Caco-2 (cell line): Measurements from ENCODE around the gene SMIM3. TPM values are rescaled to one million over a fixed set of nuclear protein-coding genes. Genes with fewer than 3 reads are reported as not detected.
"Not testable (repeated sequence)": the region's sequence is repeated elsewhere in the genome, so short reads cannot be mapped to it uniquely, and the experiment has no call there.

Experiments used
- BruUV-seq: library from RNA; stranded (reverse); fragments of 400-500 nt; replicated peaks from 2 replicates; lab custom pipeline; 2021; lab: Mats Ljungman, UMichigan
- CTCF ChIA-PET: fragments of 300-600 bp; sonication (Branson Sonifier 250); formaldehyde crosslinking; loops from one replicate; lab custom pipeline; 2022; ENCODE audit warnings: antibody characterized with exemption; lab: Charles Lee
- POLR2A ChIA-PET: fragments of 300-600 bp; sonication (Branson Sonifier 250); formaldehyde crosslinking; loops from one replicate; lab custom pipeline; 2022; ENCODE audit warnings: antibody characterized with exemption; lab: Charles Lee
- DNase-seq, 2 experiments: peaks; one replicate each; pipeline versions ENCODE4 v3.0.0 to v3.0.0-alpha.2; 2020 to 2022
- H3K27me3 ChIP-seq: replicated peaks from 2 replicates; pipeline ENCODE4 v1.6.0; 2011; ENCODE audit warnings: low read length; ENCODE audit not compliant: control insufficient read depth, insufficient read depth
- H3K36me3 ChIP-seq: 2 replicates; pipeline ENCODE4 v1.5.1; 2011; ENCODE audit warnings: low read length; ENCODE audit not compliant: control insufficient read depth, insufficient read depth
- H3K4me1 ChIP-seq: fragments of 250-450 bp; sonication (Bioruptor Pico); 2 replicates; pipeline ENCODE4 v1.5.1; 2020; ENCODE audit warnings: mild to moderate bottlenecking
- H3K4me3 ChIP-seq: 2 replicates; pipeline ENCODE4 v1.5.1; 2011; ENCODE audit warnings: low read depth, mild to moderate bottlenecking, control low read depth, low read length
- H3K9me3 ChIP-seq: fragments of 250-450 bp; sonication (Bioruptor Pico); 2 replicates; pipeline ENCODE4 v1.5.1; 2020; ENCODE audit warnings: mild to moderate bottlenecking, moderate library complexity
- H3K27ac Mint-ChIP-seq: one replicate; pipeline ENCODE4 v1.8.0; 2022; ENCODE audit warnings: mixed read lengths; ENCODE audit not compliant: unreplicated experiment
- H3K27me3 Mint-ChIP-seq: one replicate; pipeline ENCODE4 v1.8.0; 2022; ENCODE audit warnings: mixed read lengths; ENCODE audit not compliant: insufficient read depth, unreplicated experiment
- H3K36me3 Mint-ChIP-seq: one replicate; pipeline ENCODE4 v1.8.0; 2022; ENCODE audit warnings: mild to moderate bottlenecking, mixed read lengths; ENCODE audit not compliant: insufficient read depth, unreplicated experiment
- H3K4me1 Mint-ChIP-seq: one replicate; pipeline ENCODE4 v1.8.0; 2022; ENCODE audit warnings: low read depth, mixed read lengths; ENCODE audit not compliant: unreplicated experiment
- H3K4me3 Mint-ChIP-seq: one replicate; pipeline ENCODE4 v1.8.0; 2022; ENCODE audit warnings: mild to moderate bottlenecking, moderate library complexity, mixed read lengths; ENCODE audit not compliant: unreplicated experiment
- H3K9me3 Mint-ChIP-seq: one replicate; pipeline ENCODE4 v1.8.0; 2022; ENCODE audit warnings: mixed read lengths; ENCODE audit not compliant: unreplicated experiment
- CTCF ChIP-seq, 2 experiments: fragments of 200-600 bp in 1 of 2; IDR thresholded peaks; 1 replicate in 1 of 2; 2 replicates in 1 of 2; pipeline versions ENCODE4 v1.5.1 to v1.8.0; 2011 to 2022; ENCODE audit warnings: antibody characterized with exemption in 1 of 2, control low read depth in 1 of 2, inconsistent platforms in 1 of 2, low read depth in 1 of 2, low read length in 1 of 2, mild to moderate bottlenecking in 1 of 2, moderate library complexity in 1 of 2; ENCODE audit not compliant: insufficient read depth in 1 of 2, severe bottlenecking in 1 of 2, unreplicated experiment in 1 of 2
- intact Hi-C: fragments of 100-400 bp; cut with micrococcal nuclease; formaldehyde crosslinking; loops from one replicate; pipeline ENCODE4 v1.10.0; 2022; ENCODE audit not compliant: unreplicated experiment
- total RNA-seq: library from RNA; stranded (reverse); gene quantifications from 2 replicates; pipeline ENCODE4 v1.2.3, GENCODE V29; 2022

SMIM3 gene
- total RNA-seq, 1 experiment from 2014 or later = 19.4 TPM

- no TSS peak for BruUV-seq
- Histone ChIP-seq H3K9me3 (no peaks in the 10 kb centered on the region), H3K4me3 (no peak overlapping the region), H3K36me3 (no peaks in the 10 kb centered on the region), H3K27me3 (no peaks in the 10 kb centered on the region), H3K4me1 (peaks cover 2% of the 10 kb centered on the region)
- intact Hi-C loops = no loop called here
- Mint-ChIP-seq H3K4me3 (no peak overlapping the region), H3K27ac (no peak overlapping the region), H3K9me3 (peaks cover 10% of the 10 kb centered on the region), H3K27me3 (no peaks in the 10 kb centered on the region), H3K36me3 (peaks cover 6% of the 10 kb centered on the region), H3K4me1 (no peaks in the 10 kb centered on the region)
- ChIA-PET POLR2A (no interaction called here), CTCF (interaction anchor here (1.2 kb wide), 1 partner anchor 57 kb away, joined by 3 read pairs; the partner anchor contains the start of gene IRGM)
- no peak for DNase-seq
- no peak for TF ChIP-seq CTCF (IDR thresholded peaks at IDR 0.05; ENCODE audit: insufficient read depth in 1 of 2, low read depth in 1 of 2, low read length in 1 of 2, severe bottlenecking in 1 of 2, unreplicated experiment in 1 of 2)
Measured at GRCh38 chr5:150789450-150789849, 10.9 kb downstream of the SMIM3 start.

- peaks cover 6% of the 10 kb centered on the region for H3K36me3 Mint-ChIP-seq
- Histone ChIP-seq H3K4me3 (no peak overlapping the region), H3K4me1 (no peaks in the 10 kb centered on the region), H3K27me3 (no peaks in the 10 kb centered on the region), H3K9me3 (no peaks in the 10 kb centered on the region), H3K36me3 (no peaks in the 10 kb centered on the region)
- TF ChIP-seq CTCF (IDR thresholded peaks at IDR 0.05; ENCODE audit: insufficient read depth in 1 of 2, low read depth in 1 of 2, low read length in 1 of 2, severe bottlenecking in 1 of 2, unreplicated experiment in 1 of 2) = no peak
- BruUV-seq = no TSS peak
- intact Hi-C loops = no loop called here
- ChIA-PET CTCF (interaction anchor here (1.2 kb wide), 1 partner anchor 57 kb away, joined by 3 read pairs; the partner anchor contains the start of gene IRGM), POLR2A (no interaction called here)
- H3K27ac Mint-ChIP-seq = no peak overlapping the region
- no peak for DNase-seq
- H3K4me3 Mint-ChIP-seq = no peak overlapping the region
- no peaks in the 10 kb centered on the region for H3K4me1 Mint-ChIP-seq
- no peaks in the 10 kb centered on the region for H3K27me3 Mint-ChIP-seq
- peaks cover 10% of the 10 kb centered on the region for H3K9me3 Mint-ChIP-seq
Measured at GRCh38 chr5:150789943-150790611, 11.5 kb downstream of the SMIM3 start.

GRCh38 chr5:150791536-150791935 lies 13.0 kb downstream of the SMIM3 start:
- H3K27me3 Mint-ChIP-seq = no peaks in the 10 kb centered on the region
- no peak overlapping the region for H3K4me3 ChIP-seq
- no peaks in the 10 kb centered on the region for H3K27me3 ChIP-seq
- H3K9me3 ChIP-seq = no peaks in the 10 kb centered on the region
- no peak overlapping the region for H3K27ac Mint-ChIP-seq
- intact Hi-C loops = no loop called here
- no TSS peak for BruUV-seq
- no peaks in the 10 kb centered on the region for H3K4me1 ChIP-seq
- DNase-seq = no peak
- H3K4me3 Mint-ChIP-seq = no peak overlapping the region
- peaks cover 6% of the 10 kb centered on the region for H3K36me3 Mint-ChIP-seq
- no peaks in the 10 kb centered on the region for H3K4me1 Mint-ChIP-seq
- CTCF ChIA-PET = no interaction called here
- no peak for TF ChIP-seq CTCF (IDR thresholded peaks at IDR 0.05; ENCODE audit: insufficient read depth in 1 of 2, low read depth in 1 of 2, low read length in 1 of 2, severe bottlenecking in 1 of 2, unreplicated experiment in 1 of 2)
- POLR2A ChIA-PET = no interaction called here
- no peaks in the 10 kb centered on the region for H3K9me3 Mint-ChIP-seq
- H3K36me3 ChIP-seq = no peaks in the 10 kb centered on the region

- H3K36me3 ChIP-seq, H3K27me3 ChIP-seq, H3K36me3 Mint-ChIP-seq, H3K9me3 ChIP-seq, H3K9me3 Mint-ChIP-seq, DNase-seq, H3K4me3 Mint-ChIP-seq, POLR2A ChIA-PET, H3K27ac Mint-ChIP-seq, H3K27me3 Mint-ChIP-seq, H3K4me1 Mint-ChIP-seq, intact Hi-C loops, H3K4me1 ChIP-seq, H3K4me3 ChIP-seq, BruUV-seq, CTCF ChIA-PET: not testable (repeated sequence)
Measured at GRCh38 chr5:150793423-150793888, 14.9 kb downstream of the SMIM3 start.
